Neural crest cell (in vitro differentiated cells): ENCODE measurements around the gene SGF29. TPM values are rescaled to one million over a fixed set of nuclear protein-coding genes. Genes with fewer than 3 reads are reported as not detected.

ENCODE experiments used
- DNase-seq: peaks from one replicate; pipeline ENCODE4 v3.0.0; 2021; ENCODE audit warnings: low read depth, mixed read lengths, low spot score
- H3K27ac Mint-ChIP-seq: one replicate; pipeline ENCODE4 v1.8.0; 2021; ENCODE audit warnings: mild to moderate bottlenecking, mixed read lengths; ENCODE audit not compliant: unreplicated experiment
- H3K27me3 Mint-ChIP-seq: 2 replicates; pipeline ENCODE4 v1.8.0; 2021; ENCODE audit warnings: low read depth, mild to moderate bottlenecking, mixed read lengths
- H3K36me3 Mint-ChIP-seq: 2 replicates; pipeline ENCODE4 v1.8.0; 2021; ENCODE audit warnings: low read depth, mild to moderate bottlenecking, mixed read lengths
- H3K4me1 Mint-ChIP-seq: 2 replicates; pipeline ENCODE4 v1.8.0; 2021; ENCODE audit warnings: mixed read lengths
- H3K4me3 Mint-ChIP-seq: one replicate; pipeline ENCODE4 v1.8.0; 2021; ENCODE audit warnings: mild to moderate bottlenecking, mixed read lengths
- H3K9me3 Mint-ChIP-seq: 2 replicates; pipeline ENCODE4 v1.8.0; 2021; ENCODE audit warnings: mixed read lengths
- total RNA-seq: library from RNA; stranded (reverse); gene quantifications from 2 replicates; pipeline ENCODE4 v1.2.1, GENCODE V29; 2021
- TF ChIP-seq, protein P1 (sequence below): fragments of 200-600 bp; sonication (generic); conservative IDR thresholded peaks from 2 replicates; pipeline ENCODE4 v1.5.0; 2021; ENCODE audit warnings: antibody characterized with exemption, mild to moderate bottlenecking

The SGF29 gene
- total RNA-seq, 1 donor from 2014 or later: 34.4 TPM

DNA sequence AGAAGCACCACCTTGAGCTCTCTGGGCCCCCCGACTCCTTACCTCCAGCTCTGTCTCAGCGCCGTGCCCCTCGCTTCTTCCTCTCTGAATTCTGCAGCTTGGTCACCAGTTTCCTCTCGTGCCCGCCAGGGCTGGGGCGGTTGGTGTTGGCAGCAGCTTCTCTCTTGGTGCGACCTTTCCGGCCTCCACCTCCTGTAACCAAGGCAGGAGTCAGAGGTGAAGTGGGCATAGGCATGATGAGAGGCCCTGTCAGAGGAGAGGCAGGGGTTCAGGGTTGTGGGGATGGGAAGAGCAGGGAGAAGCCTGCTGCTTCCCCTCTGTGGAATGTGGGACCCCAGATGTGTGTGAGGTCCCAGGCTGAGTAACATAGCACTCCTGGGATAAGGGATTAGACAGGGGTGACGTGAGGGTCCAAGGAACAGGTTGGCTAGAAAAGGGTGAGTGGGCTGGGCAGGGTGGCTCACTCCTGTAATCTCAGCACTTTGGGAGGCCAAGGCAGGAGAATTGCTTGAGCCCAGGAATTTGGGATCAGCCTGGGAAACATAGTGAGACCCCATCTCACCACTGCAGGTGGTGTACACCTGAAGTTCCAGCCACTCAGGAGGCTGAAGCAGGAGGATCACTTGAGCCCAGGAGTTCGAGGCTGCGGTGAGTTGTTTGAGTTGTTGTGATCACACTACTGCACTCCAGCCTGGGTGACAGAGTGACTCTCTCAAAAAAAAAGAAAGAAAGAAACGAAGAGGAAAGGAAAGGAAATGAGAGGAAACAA, 15.6 kb upstream of the SGF29 start:
- Mint-ChIP-seq H3K27me3 (no peaks in the 10 kb centered on the region), H3K9me3 (no peaks in the 10 kb centered on the region), H3K27ac (peak overlapping the region; percentile 87), H3K4me3 (no peak overlapping the region), H3K4me1 (no peaks in the 10 kb centered on the region), H3K36me3 (no peaks in the 10 kb centered on the region)
- TF ChIP-seq, protein P1, sequence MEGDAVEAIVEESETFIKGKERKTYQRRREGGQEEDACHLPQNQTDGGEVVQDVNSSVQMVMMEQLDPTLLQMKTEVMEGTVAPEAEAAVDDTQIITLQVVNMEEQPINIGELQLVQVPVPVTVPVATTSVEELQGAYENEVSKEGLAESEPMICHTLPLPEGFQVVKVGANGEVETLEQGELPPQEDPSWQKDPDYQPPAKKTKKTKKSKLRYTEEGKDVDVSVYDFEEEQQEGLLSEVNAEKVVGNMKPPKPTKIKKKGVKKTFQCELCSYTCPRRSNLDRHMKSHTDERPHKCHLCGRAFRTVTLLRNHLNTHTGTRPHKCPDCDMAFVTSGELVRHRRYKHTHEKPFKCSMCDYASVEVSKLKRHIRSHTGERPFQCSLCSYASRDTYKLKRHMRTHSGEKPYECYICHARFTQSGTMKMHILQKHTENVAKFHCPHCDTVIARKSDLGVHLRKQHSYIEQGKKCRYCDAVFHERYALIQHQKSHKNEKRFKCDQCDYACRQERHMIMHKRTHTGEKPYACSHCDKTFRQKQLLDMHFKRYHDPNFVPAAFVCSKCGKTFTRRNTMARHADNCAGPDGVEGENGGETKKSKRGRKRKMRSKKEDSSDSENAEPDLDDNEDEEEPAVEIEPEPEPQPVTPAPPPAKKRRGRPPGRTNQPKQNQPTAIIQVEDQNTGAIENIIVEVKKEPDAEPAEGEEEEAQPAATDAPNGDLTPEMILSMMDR: no peak
- DNase-seq: no peak

DNA sequence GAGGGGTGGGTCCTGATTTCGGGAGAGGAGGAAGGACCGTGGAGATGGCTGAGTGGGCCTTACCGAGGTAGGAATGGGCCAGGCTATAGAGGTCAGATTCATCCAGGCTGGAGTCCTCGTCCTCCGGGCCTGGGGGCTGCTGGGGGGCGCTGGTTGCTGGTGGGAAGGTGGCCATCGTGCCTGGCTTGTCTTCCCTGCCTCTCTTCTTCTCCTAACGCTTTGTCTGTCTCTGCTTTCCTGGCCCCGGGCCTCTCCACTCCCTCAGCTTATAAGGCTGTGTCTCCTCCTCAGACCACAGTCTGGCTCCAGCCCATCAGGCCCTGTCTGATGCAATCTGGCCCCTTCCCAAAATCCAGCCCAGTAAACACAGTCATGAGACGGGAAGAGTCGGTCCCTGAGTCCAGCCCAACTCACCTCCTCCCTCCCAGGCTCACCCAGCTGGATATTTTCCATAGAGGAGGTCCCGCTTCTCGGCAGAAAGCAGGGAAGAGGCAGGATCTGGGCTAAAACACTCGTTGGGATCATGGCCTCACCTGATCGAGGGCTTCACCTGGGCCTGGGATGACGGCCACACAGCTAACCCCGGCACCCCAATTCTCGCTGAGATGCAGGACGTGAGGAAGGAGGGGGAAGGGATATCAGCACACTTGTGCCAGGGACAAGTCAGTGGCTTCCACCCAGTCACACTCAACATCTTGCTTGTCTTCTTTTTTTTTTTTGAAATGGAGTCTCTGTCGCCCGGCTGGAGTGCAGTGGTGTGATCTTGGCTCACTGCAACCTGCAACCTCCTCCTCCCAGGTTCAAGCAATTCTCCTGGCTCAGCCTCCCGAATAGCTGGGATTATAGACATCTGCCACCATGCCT, 14.8 kb upstream of the SGF29 start, which contains the start of gene NUPR1:
Gene NUPR1, minus strand, starts transcription at position 242 of the 864 bp plus-strand sequence. Its CDS starts 67 bp downstream, at position 175.
- Mint-ChIP-seq H3K4me1 (no peaks in the 10 kb centered on the region), H3K27me3 (no peaks in the 10 kb centered on the region), H3K4me3 (no peak within 1 kb of the TSS), H3K36me3 (no peaks in the 10 kb centered on the region), H3K9me3 (no peaks in the 10 kb centered on the region), H3K27ac (peak within 1 kb of the TSS; percentile 87)
- TF ChIP-seq, protein P1: no peak
- DNase-seq: no peak

DNA sequence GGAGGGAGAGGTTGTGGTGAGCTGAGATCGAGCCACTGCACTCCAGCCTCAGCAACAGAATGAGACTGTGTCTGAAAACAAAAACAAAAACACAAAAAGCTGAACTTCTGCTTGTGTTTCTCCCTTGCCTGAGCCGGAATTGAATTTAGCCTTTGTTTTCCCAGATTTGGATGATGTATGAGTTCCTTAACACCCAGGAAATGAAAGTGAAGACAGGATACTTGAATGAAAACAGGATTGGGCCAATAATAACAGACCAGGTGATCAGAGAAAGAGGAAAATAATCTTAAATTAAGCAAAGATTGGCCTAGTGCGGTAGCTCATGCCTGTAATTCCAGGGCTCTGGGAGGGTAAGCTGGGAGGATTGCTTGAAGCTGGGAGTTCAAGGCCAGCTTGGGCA, 13.4 kb upstream of the SGF29 start:
- no peak overlapping the region for H3K27ac Mint-ChIP-seq
- TF ChIP-seq, protein P1: no peak
- no peaks in the 10 kb centered on the region for H3K9me3 Mint-ChIP-seq
- H3K36me3 Mint-ChIP-seq: no peaks in the 10 kb centered on the region
- DNase-seq: no peak
- no peak overlapping the region for H3K4me3 Mint-ChIP-seq
- H3K4me1 Mint-ChIP-seq: no peaks in the 10 kb centered on the region
- H3K27me3 Mint-ChIP-seq: no peaks in the 10 kb centered on the region

DNA sequence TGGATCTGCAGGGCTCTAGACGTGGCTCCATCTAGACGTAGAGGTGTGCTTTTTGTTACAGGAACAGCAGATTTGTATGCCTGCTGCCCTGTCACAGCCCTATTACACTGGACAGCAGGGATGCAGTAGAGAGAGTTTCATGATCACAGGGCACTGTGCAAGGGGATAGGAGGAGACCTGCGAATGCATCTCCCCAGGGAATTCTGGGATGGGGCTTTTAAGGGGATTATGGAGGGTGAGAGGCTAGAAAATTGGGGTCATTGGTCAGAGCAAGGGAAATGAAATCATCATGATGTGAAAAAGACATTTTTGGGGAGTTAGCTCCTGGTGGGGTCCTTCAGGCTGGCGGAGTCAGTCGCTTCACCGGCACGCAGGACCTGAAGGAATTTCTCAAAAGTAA, 11.1 kb upstream of the SGF29 start:
- TF ChIP-seq, protein P1: no peak
- H3K9me3 Mint-ChIP-seq: no peaks in the 10 kb centered on the region
- H3K4me3 Mint-ChIP-seq: no peak overlapping the region
- no peaks in the 10 kb centered on the region for H3K4me1 Mint-ChIP-seq
- H3K27me3 Mint-ChIP-seq: peaks cover 7% of the 10 kb centered on the region
- peak overlapping the region; percentile 63 for H3K27ac Mint-ChIP-seq
- H3K36me3 Mint-ChIP-seq: no peaks in the 10 kb centered on the region
- no peak for DNase-seq

DNA sequence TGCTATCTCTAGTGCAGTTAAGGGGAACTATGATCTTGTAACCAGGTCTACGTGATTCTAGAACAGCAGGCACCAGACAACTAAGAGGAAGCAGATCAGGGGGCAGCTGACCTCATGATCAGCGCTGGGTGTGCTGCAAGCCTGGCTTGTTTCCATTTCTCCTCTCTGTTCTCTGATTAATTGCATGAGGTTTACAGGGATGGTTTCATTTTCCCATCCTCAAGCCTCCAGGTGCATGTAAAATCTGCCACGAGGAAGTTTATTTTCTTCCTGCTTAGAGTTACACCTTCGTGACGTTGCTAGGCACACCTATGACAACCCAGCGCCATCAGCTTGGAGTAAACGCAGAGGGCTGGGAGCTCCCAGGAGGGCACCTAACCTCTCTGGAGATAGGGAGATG, 10.6 kb upstream of the SGF29 start:
- H3K36me3 Mint-ChIP-seq: no peaks in the 10 kb centered on the region
- no peaks in the 10 kb centered on the region for H3K4me1 Mint-ChIP-seq
- H3K4me3 Mint-ChIP-seq: no peak overlapping the region
- H3K27ac Mint-ChIP-seq: no peak overlapping the region
- H3K9me3 Mint-ChIP-seq: no peaks in the 10 kb centered on the region
- no peak for DNase-seq
- H3K27me3 Mint-ChIP-seq: peaks cover 10% of the 10 kb centered on the region
- TF ChIP-seq, protein P1: no peak
